ENCODE data around the gene CALU. TPM values are rescaled to one million over a fixed set of nuclear protein-coding genes. Genes with fewer than 3 reads are reported as not detected.
A peak's percentile ranks its signal among the peaks of the same experiment; 100 is the strongest.

CALU gene
- 96.0 TPM for total RNA-seq

- intact Hi-C loops (cut with DNase I) = no loop called here
- ATAC-seq (peak; percentile 99), DNase-seq (ENCODE audit: low spot score) (peak; percentile 98)
Observed at GRCh38 chr7:128739048-128739962, at the start of gene CALU. TSS of gene CALU (plus strand) at chr7:128739359. CDS start at chr7:128748584, 9,225 bp downstream.

DNA sequence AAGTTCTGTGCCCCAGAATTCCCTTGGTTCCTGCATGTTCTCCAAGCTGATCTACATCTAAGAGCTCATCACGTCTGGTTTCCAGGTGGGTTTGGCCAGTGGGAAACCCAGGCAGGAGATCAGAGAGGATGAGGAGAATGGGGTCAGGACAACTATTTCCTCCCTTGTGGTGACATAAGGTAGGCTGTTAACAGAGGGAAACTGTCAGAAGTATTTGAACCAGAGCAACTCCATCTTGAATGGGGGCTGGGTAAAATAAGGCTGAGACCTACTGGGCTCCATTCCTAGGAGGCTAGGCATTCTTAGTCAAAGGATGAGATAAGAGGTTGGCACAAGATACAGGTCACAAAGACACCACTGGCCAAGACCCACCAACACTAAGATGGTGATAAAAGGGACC is 47.9 kb upstream of the CALU start:
- ATAC-seq (no peak), DNase-seq (ENCODE audit: low spot score) (no peak)
- intact Hi-C loops (cut with DNase I) = no loop called here

DNA sequence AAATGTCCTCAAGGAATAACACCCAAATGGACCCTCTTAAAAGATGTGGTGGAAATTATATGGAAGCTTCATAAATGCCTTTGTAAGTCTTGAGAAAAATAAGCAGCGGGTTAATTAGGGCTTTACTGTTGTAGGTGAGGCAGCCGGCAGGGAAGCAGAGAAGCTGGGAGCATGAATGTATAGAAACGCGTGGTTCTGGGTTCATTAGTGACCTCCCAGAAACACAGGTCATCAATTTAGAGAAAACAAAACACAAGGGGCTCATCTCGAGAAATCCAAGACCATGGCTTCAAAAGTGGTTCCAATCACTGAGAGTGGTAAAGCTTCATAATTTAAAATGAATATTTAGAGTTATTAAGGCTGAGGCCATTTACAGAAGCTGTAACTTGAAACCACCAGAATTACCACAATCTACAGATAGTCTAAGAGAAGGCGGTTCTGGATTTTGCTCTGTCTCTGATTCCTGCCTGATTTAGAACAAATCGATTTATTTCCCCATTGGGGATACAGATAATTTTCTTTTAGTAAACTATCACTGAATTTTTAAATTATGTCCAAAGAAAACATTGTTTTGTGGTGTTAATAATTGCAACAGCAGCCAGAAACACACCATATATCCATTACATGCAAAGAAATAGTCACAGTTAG is 46.4 kb upstream of the CALU start:
- ATAC-seq (no peak), DNase-seq (ENCODE audit: low spot score) (no peak)
- intact Hi-C loops (cut with DNase I) = no loop called here

DNA sequence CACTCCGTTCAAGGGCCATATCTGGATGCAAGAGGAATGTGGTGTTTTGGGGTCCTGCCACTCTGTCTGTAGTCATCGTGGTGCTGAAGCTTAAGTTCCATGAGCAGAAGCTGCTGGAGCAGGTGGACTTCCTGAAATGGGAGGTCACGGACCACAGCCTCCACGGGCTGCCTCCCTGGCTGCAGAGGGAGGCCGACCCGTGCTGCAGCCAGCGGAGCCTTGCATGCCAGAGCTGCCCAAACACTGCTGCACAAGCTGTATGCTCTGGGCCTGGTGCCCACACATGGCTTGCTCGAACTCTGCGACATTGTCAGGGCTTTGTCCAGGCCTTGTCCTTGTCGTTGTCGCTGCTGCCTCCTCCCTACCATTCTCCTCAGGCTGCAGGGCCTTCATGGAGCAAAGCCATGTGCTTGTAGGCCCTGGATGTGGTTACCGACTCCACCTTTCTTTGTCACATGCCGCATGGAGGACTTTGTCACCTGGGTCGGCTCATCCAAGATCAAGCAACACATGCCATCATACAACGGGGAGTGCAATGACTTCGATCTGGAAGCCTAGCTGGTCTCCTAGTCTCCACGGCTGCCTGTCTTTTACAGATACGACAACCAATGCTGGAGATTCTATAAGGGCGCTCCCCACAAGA is 45.7 kb upstream of the CALU start:
- intact Hi-C loops (cut with DNase I) = no loop called here
- ATAC-seq (no peak), DNase-seq (ENCODE audit: low spot score) (no peak)

DNA sequence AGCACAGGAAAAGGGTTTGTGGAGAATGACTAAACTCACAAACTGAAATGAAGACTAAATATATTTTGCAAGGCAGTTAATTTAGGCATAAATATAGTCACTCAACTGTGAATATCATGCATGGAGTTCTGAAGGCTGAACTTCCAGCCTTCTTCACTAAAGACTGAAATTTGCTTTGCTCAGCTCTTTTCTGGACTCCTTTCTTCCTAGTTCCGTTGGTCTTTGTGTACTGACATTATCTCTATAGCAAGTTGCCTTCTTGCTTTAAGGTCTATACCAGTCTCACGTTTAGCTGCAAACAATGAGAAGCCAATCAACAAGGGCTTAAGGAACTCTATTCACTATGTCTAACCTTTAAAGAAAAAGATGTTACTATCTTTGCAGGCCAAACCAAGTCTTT is 44.4 kb upstream of the CALU start:
- no peak for DNase-seq (ENCODE audit: low spot score)
- intact Hi-C loops (cut with DNase I) = no loop called here
- ATAC-seq = no peak

GRCh38 chr7:128697302-128697905 is 41.8 kb upstream of the CALU start:
- intact Hi-C loops (cut with DNase I) = no loop called here
- ATAC-seq = peak; percentile 67
- DNase-seq (ENCODE audit: low spot score) = peak; percentile 62

DNA sequence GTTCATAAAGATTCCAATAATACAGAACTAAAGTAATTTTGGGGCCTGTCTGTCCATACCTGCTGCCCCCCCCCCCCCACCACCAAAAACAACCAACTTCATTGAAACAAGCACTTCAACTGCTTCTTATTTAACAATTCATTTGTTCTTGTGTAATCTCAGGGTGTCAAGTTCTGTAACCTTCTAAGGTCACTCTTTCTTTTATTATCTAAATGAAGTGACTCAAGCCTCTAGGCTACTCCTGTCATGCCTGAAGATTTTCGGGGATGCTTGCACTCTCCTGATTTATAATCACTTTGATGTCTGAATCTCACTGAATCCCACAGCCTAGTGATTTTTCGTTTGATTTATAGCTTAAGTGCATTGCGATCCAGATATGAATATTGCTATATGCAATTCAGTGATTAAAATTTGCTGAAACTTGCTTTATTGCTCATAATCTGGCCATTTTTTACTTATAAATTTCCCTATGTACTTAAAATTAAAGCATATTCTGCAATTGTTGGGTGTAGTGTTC is 39.9 kb upstream of the CALU start:
- intact Hi-C loops (cut with DNase I) = no loop called here
- DNase-seq (ENCODE audit: low spot score) (no peak), ATAC-seq (no peak)

- intact Hi-C loops (cut with DNase I) = no loop called here
Observed at GRCh38 chr7:128699895-128700294, 39.3 kb upstream of the CALU start.

GRCh38 chr7:128701062-128701785 is 37.9 kb upstream of the CALU start:
- ATAC-seq = no peak
- intact Hi-C loops (cut with DNase I) = no loop called here
- no peak for DNase-seq (ENCODE audit: low spot score)

More at GRCh38 chr7:128699895-128700294, 39.3 kb upstream of the CALU start:
- DNase-seq (ENCODE audit: low spot score) = no peak
- ATAC-seq = no peak

- ATAC-seq = no peak
- DNase-seq (ENCODE audit: low spot score) = no peak
- intact Hi-C loops (cut with DNase I) = no loop called here
Observed at GRCh38 chr7:128703609-128704241, 35.4 kb upstream of the CALU start.

- intact Hi-C loops (cut with DNase I) = no loop called here
- ATAC-seq (no peak), DNase-seq (ENCODE audit: low spot score) (no peak)
Observed at GRCh38 chr7:128705891-128706333, 33.2 kb upstream of the CALU start.

GRCh38 chr7:128707752-128708151 is 31.4 kb upstream of the CALU start:
- intact Hi-C loops (cut with DNase I) = no loop called here
- DNase-seq (ENCODE audit: low spot score) = no peak
- no peak for ATAC-seq

- ATAC-seq (no peak), DNase-seq (ENCODE audit: low spot score) (no peak)
- intact Hi-C loops (cut with DNase I) = no loop called here
Observed at GRCh38 chr7:128708235-128708634, 30.9 kb upstream of the CALU start.

DNA sequence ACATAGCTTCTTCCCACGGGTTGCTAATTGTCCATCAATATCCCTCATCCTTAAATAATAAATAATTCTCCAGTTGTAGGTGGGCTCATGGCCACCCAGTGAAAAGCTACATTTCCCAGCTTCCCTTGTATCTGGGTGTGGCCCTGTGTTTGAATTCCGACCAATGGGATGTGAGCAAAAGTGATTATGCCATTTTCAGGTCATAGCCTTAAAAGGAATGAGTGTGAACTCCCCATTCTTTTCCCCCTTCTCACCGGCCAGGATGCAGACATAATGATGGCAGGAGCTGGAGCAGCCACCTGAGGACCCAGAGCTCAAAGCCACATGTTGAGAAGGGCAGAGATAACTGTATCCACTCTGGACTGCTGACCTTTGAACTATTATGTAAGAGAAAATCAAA is 30.3 kb upstream of the CALU start:
- intact Hi-C loops (cut with DNase I) = no loop called here
- DNase-seq (ENCODE audit: low spot score) = no peak
- ATAC-seq = no peak

DNA sequence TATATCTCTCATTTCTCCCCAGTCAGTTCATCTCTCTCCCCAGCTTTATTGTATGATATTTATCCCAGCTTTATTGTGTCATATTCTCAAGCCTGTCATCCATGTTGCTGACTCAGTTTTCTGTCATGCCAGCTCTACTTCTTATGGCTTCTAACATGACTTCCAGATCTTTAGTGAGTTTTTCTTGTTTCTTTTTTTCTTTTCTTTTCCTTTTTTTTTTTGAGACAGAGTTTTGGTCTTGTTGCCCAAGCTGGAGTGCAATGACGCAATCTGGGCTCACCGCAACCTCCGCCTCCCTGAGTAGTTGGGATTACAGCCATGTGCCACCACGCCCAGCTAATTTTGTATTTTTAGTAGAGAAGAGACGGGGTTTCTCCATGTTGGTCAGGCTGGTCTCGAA is 28.7 kb upstream of the CALU start:
- intact Hi-C loops (cut with DNase I) = no loop called here
- DNase-seq (ENCODE audit: low spot score) (no peak), ATAC-seq (no peak)

GRCh38 chr7:128713794-128714193 is 25.4 kb upstream of the CALU start:
- no peak for ATAC-seq
- no peak for DNase-seq (ENCODE audit: low spot score)
- intact Hi-C loops (cut with DNase I) = no loop called here

DNA sequence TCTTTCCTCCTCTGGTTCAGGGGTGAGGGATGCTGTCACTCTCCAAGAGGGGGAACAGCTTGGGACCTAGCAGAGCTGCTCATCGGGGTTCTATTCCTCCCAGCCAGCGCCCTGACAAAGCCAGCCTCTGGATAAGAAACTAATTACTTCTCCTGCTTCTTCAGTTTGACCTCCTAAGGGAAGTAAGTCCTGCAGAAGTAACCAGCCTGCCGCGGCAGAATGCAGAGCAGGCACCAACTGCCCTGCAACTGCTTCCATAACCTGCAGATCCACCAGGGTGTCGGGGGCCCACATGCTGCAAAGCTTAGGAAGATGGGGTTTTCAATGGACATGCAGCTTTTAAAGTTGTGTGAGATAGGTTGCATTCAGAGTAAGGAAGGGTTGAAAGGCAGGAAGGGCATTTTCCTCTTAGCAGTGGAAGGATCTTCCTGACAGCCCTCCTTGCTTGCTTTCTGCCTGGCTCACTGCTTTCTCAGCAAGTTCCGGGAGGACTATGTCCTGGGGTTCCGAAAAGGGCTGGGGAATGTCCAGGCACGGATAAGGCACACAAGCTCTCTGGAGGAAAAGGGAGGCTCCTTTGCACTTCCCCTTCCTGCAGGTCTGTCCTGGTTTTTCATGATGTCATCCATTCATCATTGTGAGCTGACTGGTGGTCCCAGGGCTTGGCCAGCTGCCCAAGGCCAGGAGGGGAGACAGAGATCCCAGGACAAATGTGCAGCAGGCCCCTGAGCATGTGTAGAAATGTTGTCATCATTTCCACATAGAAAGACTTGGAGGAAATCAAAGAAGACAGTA is 24.3 kb upstream of the CALU start:
- intact Hi-C loops (cut with DNase I) = no loop called here

More for the DNA sequence above, 24.3 kb upstream of the CALU start:
- DNase-seq (ENCODE audit: low spot score) (no peak), ATAC-seq (no peak)

Data from sciatic nerve (tissue), 2 donors.